Stimulated activated effector memory CD8-positive, alpha-beta T cell treated with anti-CD3 and anti-CD28 coated beads, Interleukin-12 subunit alpha, Interleukin-12 subunit beta, amount 100 ng/mL, for 72 hours (primary cell): ENCODE data around the gene CRELD2.
A peak's percentile ranks its signal among the peaks of the same experiment; 100 is the strongest.

Experiments used
- ATAC-seq: fragments of 150-1000 bp; cut with Tn5 transposase; 2 replicates; pipeline ENCODE4 v1.10.0; 2021
- DNase-seq, 2 donors: peaks; one replicate each; pipeline ENCODE4 v3.0.0; 2021 to 2022; ENCODE audit warnings: low spot score in 2 of 2
- H3K27ac Mint-ChIP-seq: one replicate; pipeline ENCODE4 v1.8.0; 2022; ENCODE audit warnings: mild to moderate bottlenecking, mixed read lengths
- H3K36me3 Mint-ChIP-seq: one replicate; pipeline ENCODE4 v1.8.0; 2022; ENCODE audit warnings: mild to moderate bottlenecking, mixed read lengths
- H3K4me1 Mint-ChIP-seq: one replicate; pipeline ENCODE4 v1.8.0; 2022; ENCODE audit warnings: mixed read lengths
- H3K4me3 Mint-ChIP-seq: one replicate; pipeline ENCODE4 v1.8.0; 2022; ENCODE audit warnings: mild to moderate bottlenecking, mixed read lengths
- H3K9me3 Mint-ChIP-seq: one replicate; pipeline ENCODE4 v1.8.0; 2022; ENCODE audit warnings: mixed read lengths

The CRELD2 gene

DNA sequence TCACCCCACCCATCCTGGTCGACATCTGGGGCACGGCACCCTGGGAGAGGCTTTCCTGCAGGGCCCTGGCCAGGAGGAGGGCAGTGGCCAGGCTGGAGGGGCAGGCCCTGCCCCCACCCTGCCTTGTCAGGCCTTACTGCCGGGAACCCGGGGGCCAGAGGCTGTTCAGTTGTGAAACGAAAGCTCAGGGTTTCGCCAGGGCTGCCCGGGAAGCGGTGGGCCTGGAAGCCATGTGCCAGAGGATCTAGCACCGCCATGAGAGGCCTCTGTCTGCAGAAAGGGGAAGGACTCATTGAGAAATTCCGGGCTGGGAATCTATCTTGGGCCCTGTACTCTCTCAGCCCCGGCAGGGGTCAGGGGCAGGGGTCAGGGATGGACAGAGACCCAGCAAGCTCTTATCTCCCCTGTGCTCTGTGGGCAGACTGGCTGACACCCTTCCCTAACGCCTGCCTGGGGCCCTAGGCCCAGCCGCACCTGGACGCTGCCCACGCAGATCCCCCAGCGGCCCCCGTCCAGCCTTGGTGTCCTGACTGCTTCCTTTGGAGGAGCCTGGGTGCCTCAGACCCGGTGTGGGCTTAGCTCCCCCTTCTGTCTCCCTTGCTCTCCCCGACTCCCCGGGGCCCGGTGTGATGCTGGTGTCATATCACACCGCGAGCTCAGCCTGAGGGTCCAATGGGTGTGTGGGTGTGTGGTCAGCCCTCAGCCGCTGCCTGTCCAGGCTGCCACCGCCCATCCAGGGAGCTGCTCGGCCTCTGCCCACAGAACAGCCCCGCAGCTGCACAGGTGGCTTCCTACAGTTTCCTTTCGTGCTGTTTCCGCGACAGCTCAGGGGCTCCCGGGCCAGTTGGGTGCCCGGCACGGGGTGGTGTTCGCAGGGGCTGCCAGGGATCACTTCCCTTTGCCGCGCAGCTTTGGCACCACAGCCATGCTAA lies 48.6 kb downstream of the CRELD2 start:
- Mint-ChIP-seq H3K27ac (no peak overlapping the region), H3K36me3 (peaks cover 94% of the 10 kb centered on the region), H3K4me1 (peaks cover 53% of the 10 kb centered on the region), H3K9me3 (no peaks in the 10 kb centered on the region), H3K4me3 (peak overlapping the region; percentile 34)
- DNase-seq = peak; percentile 18 to 60
- no peak for ATAC-seq

DNA sequence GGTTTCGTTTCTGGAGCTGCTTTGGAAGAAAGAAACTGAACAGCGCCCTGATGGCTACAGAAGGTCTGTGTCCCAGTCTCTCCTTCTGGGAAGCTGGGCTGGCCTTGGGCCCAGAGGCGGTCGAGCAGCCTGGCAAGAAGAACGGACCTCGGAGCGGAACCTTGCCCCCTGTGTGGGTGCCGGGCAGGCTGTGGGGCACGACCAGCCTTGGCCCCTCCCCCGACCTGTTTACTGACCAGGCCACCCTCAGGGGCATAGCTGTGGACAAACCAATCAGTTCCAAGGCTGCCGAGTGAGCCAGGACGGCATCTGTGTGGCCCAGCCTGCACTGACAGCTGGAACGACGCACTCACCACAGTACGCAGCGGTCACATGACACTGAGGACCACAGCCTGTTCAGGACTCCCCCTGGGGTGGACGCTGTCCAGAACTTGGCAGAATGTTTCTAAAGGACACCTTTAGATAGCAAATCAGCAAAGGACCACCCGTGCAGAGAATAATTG lies 49.3 kb downstream of the CRELD2 start:
- peak overlapping the region; percentile 34 for H3K4me3 Mint-ChIP-seq
- peak; percentile 3 to 46 for DNase-seq
- ATAC-seq = no peak
- H3K4me1 Mint-ChIP-seq = peaks cover 53% of the 10 kb centered on the region
- H3K36me3 Mint-ChIP-seq = peaks cover 86% of the 10 kb centered on the region
- no peak overlapping the region for H3K27ac Mint-ChIP-seq
- H3K9me3 Mint-ChIP-seq = no peaks in the 10 kb centered on the region

DNA sequence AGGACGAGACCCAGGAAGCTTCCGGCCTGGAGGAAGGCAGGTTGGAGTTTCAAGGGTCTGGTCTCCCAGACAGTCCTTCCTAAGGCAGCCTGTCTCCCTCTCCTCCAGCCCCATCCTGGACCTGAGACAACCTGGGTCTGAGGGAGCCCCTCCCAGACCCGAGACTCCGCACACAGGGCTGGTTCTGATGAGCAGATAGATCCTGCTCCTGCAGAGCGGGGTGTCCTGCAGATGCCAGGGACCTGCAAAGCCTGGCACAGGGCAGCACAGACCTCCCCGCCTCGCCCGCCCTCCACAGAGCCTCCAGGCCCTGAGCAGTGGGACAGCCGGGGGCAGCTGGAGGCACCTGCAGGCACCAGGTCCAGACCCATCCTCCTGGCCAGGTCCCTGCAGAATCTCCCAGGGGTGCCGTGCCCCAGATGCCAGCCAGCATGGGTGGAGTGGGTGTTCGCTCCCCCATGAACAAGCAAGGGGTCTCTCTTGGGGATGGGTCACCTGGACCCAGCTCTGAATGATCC lies 49.9 kb downstream of the CRELD2 start:
- DNase-seq (peak in 1 of 2 donors; percentile 13), ATAC-seq (no peak)
- no peaks in the 10 kb centered on the region for H3K9me3 Mint-ChIP-seq
- no peak overlapping the region for H3K27ac Mint-ChIP-seq
- H3K36me3 Mint-ChIP-seq = peaks cover 80% of the 10 kb centered on the region
- H3K4me3 Mint-ChIP-seq = no peak overlapping the region
- peaks cover 53% of the 10 kb centered on the region for H3K4me1 Mint-ChIP-seq

DNA sequence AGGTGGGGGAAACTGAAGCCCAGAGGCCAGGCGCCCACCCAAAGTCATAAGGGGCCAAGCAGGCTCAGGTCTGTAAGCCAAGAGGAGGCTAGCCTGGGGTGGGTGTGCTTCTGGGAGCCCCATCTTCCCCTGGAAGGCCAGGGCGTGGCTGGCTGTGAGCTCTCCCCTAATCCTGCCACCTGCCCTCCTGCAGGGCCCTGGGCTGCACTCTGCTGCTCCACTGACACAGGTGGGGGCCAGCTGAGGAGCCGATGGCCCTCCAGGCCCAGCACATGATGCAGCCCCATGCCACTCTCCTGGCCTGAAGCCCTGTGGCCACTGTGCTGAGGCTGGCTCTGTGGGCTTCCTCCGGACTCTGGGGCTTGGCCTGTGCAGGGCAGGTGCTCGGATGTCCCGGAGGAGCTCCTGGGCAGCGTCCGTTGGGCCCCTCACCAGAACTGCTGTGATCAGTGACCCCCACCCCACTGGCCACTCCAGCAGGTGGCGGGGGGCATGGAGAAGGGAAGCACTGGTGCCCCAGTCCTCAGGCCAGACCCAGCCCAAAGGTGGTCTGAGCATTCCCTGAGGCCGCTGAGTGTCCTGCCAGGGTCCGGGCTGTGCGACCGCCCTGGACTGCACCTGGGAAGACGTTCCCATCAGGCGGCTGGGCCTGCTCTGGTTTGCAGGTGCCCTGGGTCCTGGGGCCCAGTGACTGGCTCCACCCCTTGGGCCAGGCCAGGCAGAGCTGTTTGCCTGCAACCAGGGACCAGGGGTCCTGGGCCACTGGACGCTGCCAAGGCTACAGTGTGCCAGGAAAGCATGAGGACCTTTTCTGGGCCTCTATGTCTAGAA lies 50.6 kb downstream of the CRELD2 start:
- DNase-seq (peak in 1 of 2 donors; percentile 13), ATAC-seq (no peak)
- H3K36me3 Mint-ChIP-seq = peaks cover 73% of the 10 kb centered on the region
- no peak overlapping the region for H3K27ac Mint-ChIP-seq
- H3K4me3 Mint-ChIP-seq = no peak overlapping the region
- H3K9me3 Mint-ChIP-seq = no peaks in the 10 kb centered on the region
- peaks cover 47% of the 10 kb centered on the region for H3K4me1 Mint-ChIP-seq

DNA sequence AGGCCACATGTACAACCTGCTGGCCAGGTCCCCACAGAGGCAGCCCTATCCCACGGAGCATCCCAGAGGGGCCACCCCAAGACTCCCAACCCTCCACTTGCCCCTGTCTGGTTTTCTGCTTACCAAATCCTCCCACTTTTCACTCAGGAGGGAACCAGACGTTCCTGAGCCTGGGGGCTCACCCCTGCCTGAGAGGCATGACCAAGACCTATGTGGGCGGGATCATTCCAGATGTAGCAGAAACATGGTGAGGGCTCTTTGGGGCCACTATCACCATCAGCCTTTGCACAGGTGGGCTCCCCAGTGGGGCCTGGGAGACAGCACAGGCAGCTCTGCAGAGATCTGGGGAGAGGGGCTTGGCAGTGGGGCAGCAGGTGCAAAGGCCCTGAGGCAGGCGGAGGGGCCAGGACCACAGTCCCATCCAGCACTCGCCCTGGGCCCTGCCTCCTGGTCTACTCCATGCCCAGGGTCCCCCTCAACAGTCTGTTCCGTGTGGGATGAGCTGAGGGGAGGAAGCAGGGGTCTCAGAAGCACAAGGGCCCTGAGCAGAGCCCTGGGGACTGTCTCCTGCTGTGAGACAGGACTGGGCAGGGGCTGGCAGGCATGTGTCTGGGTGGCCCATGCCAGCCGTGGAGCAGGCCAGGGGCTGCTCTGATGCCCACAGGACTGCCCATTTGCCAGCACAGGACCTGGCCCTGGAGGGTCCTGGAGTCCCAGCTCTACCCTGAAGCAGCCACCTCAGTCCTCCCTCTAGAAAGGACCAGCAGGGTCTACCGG lies 51.5 kb downstream of the CRELD2 start:
- Mint-ChIP-seq H3K4me3 (no peak overlapping the region), H3K27ac (no peak overlapping the region), H3K36me3 (peaks cover 65% of the 10 kb centered on the region), H3K9me3 (no peaks in the 10 kb centered on the region), H3K4me1 (peaks cover 38% of the 10 kb centered on the region)
- no peak for DNase-seq
- peak; percentile 2 for ATAC-seq

DNA sequence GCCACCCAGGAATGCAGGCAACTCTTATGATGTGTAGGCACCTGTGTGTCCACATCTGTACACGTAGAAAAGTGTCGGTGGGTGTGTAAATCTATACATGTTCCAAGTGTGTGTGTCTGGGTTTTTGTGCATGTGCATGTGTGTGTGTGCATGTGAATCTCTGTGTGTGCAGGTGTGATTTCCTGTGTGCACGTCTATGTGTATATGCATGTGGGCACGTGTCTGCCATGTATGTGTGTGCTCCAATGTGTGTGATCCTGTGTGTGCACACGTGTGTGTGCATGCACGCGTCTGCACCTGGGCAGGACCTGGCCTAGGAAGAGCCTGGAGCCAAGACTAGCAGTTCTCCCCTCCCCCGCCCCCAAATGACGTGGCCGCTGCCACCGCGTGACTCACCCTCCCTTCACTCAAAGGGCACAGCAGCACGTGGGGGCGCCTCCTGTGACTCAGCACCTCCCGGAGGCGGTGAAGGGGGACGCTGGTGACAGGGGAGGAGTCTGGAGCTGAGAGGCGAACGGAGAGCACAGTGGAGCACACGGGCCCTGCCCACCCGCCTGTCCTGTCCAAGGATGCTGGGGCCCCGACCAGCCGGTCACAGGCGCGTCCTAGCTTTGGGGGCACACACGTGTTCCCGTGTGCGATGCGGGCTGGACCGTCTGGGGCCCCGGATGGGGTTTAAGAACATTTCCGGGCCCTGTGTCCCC lies 52.2 kb downstream of the CRELD2 start:
- Mint-ChIP-seq H3K36me3 (peaks cover 65% of the 10 kb centered on the region), H3K27ac (no peak overlapping the region), H3K4me1 (peaks cover 45% of the 10 kb centered on the region), H3K9me3 (no peaks in the 10 kb centered on the region), H3K4me3 (no peak overlapping the region)
- ATAC-seq (peak; percentile 89), DNase-seq (peak; percentile 83 to 94)

DNA sequence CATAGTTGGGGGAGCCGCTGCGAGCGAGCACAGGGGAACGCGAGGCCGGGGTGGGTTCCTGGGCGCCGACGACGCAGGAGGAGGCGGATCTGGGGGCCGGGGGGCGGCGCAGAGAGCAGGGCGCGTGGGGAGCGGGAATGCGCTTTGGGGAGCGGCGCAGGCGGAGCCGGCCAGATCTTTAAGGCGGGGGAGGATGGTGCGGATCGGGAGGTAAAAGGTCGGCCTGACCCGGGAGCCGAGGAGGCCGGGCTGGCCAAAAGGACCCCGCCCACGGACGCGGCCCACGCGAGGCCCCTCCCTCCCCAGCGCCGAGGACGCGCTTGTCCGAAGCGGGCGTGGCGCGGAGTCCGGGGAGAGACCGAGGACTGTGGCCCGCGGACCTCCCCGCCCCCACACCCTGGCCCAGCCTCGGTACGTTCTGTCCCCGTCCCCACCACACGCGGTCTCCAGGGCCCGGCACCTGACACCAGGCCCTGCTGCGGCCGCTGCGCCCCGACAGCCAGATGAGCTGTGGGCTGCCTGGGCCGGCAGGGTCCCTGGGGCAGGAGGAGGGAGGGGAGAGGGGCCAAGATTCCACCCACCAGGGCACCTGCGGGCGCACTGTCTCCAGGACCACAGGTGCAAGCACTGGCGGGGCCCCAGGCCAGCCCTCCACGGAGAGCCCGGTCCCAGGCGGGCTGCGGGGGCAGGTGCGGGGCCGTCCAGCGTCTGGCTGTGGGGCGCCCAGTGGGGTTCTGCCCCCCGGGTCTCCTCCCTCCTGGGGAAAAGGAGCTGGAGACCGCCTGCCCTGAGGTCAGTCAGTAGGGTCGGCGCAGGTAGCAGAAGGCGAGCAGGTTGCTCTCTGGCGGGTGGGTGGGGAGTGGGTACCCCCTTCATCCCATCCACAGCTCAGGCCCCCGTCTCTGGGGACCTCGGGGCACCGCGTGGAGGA lies 53.1 kb downstream of the CRELD2 start:
- peaks cover 42% of the 10 kb centered on the region for H3K4me1 Mint-ChIP-seq
- DNase-seq = peak in 1 of 2 donors; percentile 41
- peak; percentile 62 for ATAC-seq
- H3K27ac Mint-ChIP-seq = no peak overlapping the region
- peaks cover 65% of the 10 kb centered on the region for H3K36me3 Mint-ChIP-seq
- no peak overlapping the region for H3K4me3 Mint-ChIP-seq
- no peaks in the 10 kb centered on the region for H3K9me3 Mint-ChIP-seq

DNA sequence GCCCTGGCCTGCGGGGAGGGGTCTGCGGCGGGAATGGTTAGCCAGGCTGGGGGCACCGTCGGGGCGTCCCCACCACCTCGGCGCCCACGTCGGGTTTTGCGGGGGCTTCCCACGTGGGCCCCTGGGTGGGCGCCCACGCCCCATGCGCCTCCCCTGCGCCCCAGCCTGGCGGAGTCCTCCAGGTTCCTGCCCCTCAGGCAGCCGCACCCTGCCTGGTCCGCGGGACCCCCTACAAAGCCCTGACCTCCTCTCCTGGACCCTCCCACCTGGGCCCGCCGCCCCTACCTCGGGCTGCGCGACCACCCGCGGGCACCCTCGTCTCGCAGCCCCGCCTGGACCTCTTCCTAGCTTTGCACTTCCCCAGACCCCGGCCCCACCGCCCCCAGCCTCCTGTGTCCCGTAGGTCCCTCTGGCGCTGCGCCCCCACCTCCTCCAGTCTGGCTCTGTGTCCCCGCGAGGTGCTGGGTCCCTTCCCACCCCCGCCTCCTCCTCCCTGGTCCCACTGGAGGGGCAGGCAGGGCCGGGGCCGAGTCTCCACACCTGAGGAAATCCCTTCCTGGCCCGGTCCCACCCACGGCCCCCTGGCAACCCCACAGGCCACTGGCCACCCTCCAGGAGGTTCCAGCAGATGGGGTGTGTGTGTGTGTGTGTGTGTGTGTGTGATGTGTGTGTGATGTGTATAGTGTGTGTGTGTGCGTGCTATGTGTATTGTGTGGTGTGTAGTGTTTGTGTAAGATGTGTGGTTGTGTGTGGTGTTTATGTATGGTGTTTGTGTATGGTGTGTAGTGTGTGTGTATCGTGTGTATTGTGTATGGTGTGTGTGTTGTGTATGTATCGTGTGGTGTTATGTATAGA lies 54.0 kb downstream of the CRELD2 start:
- ATAC-seq (no peak), DNase-seq (peak in 1 of 2 donors; percentile 5)
- H3K4me1 Mint-ChIP-seq = peaks cover 45% of the 10 kb centered on the region
- no peaks in the 10 kb centered on the region for H3K9me3 Mint-ChIP-seq
- peaks cover 60% of the 10 kb centered on the region for H3K36me3 Mint-ChIP-seq
- H3K4me3 Mint-ChIP-seq = no peak overlapping the region
- no peak overlapping the region for H3K27ac Mint-ChIP-seq

DNA sequence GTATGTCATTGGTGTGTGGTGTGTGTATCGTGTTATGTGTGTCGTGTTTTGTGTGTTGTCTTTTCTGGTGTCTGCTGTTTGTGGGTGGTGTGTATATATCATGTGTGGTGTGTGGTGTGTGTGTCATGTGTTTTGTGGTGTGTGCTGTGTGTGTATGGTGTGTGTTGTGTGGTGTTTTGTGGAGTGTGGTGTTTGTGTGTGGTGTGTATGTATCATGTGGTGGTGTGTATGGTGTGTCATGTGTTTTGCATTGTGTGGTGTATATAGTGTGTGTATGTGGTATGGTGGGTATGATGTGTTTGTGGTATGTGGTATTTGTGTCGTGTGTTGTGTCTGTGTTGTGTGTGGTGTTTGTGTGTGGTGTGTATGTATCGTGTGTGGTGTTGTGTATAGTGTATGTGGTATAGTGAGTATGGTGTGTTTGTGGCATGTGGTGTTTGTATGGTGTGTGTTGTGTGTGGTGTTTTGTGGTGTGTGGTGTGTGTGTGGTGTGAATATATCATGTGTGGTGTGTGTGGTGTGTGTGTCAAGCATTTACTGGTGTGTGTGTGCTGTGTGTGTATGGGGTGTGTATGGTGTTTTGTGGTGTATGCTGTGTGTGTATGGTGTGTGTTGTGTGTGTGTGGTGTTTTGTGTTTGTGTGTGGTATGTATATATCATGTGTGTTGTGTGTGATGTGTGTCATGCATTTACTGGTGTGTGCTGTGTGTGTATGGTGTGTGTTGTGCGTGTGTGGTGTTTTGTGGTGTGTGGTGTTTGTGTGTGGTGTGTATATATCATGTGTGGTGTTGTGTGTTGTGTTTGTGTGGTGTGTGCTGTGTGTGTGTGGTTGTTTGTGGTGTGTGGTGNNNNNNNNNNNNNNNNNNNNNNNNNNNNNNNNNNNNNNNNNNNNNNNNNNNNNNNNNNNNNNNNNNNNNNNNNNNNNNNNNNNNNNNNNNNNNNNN lies 54.9 kb downstream of the CRELD2 start:
- H3K36me3 Mint-ChIP-seq = peaks cover 51% of the 10 kb centered on the region
- no peaks in the 10 kb centered on the region for H3K9me3 Mint-ChIP-seq
- no peak overlapping the region for H3K27ac Mint-ChIP-seq
- no peak for ATAC-seq
- H3K4me1 Mint-ChIP-seq = peaks cover 36% of the 10 kb centered on the region
- no peak for DNase-seq
- no peak overlapping the region for H3K4me3 Mint-ChIP-seq

DNA sequence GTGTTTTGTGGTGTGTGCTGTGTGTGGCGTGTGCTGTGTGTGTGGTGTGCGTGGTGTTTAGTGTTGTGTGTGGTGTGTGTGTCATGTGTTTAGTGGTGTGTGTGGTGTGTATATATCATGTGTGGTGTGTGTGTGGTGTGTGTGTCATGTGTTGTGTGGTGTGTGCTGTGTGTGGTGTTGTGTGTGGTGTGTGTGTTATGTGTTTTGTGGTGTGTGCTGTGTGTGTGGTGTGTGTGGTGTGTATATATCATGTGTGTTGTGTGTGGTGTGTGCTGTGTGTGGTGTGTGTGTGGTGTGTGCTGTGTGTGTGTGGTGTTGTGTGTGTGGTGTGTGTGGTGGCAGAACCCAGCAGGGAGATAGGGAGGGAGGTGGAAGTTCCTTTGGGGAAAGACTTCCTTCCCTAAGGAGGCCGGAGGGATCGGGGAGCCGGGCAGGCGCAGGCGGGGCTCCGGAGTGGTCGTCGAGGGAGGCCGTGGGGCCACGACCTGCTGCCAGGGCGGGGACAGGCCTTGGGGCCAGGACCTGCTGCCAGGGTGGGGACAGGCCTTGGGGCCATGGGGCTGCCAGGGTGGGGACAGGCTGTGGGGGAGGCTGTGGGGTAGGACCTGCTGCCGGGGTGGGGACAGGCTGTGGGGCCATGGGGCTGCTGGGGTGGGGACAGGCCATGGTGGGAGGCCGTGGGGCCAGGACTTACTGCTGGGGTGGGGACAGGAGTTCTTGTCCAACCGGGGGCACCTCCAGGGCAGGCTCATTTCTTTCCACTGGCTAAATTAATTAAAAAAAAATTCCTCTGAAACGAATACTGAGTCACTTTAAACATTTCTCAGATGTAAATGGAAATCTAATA lies 57.3 kb downstream of the CRELD2 start:
- peak overlapping the region; percentile 61 for H3K4me3 Mint-ChIP-seq
- H3K4me1 Mint-ChIP-seq = peaks cover 30% of the 10 kb centered on the region
- peaks cover 8% of the 10 kb centered on the region for H3K9me3 Mint-ChIP-seq
- peak; percentile 76 for ATAC-seq
- DNase-seq = peak in 1 of 2 donors; percentile 52
- peaks cover 30% of the 10 kb centered on the region for H3K36me3 Mint-ChIP-seq
- H3K27ac Mint-ChIP-seq = peak overlapping the region; percentile 92
